GM12878 (cell line): ENCODE measurements around the gene POR. TPM values are rescaled to one million over a fixed set of nuclear protein-coding genes. Genes with fewer than 3 reads are reported as not detected.

Source experiments
- BACH1 ChIP-seq: fragments of 450-650 bp; IDR thresholded peaks from 2 replicates; pipeline ENCODE4 v1.6.1; 2017; ENCODE audit warnings: mild to moderate bottlenecking, borderline replicate concordance
- CREB1 ChIP-seq: IDR thresholded peaks from 2 replicates; pipeline ENCODE4 v1.6.1; 2012; ENCODE audit warnings: low read depth, mild to moderate bottlenecking, inconsistent platforms
- CREM ChIP-seq: IDR thresholded peaks from 2 replicates; pipeline ENCODE4 v1.6.1; 2014; ENCODE audit warnings: antibody characterized with exemption, low read depth
- IKZF1 ChIP-seq: fragments of 450-650 bp; conservative IDR thresholded peaks from 2 replicates; pipeline ENCODE4 v1.6.1; 2017; ENCODE audit warnings: antibody characterized with exemption, mild to moderate bottlenecking
- MEF2B ChIP-seq: fragments of 450-650 bp; IDR thresholded peaks from 2 replicates; pipeline ENCODE4 v1.6.1; 2018; ENCODE audit warnings: mild to moderate bottlenecking, moderate library complexity; ENCODE audit not compliant: partially characterized antibody, poor library complexity, severe bottlenecking
- NFYA ChIP-seq: IDR thresholded peaks from 2 replicates; pipeline ENCODE4 v1.6.1; 2011; ENCODE audit warnings: low read depth, mild to moderate bottlenecking, low read length, improper control_type of control experiment, borderline replicate concordance
- NR2F1 ChIP-seq: fragments of 450-650 bp; conservative IDR thresholded peaks from 2 replicates; pipeline ENCODE4 v1.6.1; 2017; ENCODE audit warnings: mild to moderate bottlenecking
- NRF1 ChIP-seq: conservative IDR thresholded peaks from 2 replicates; pipeline ENCODE4 v1.6.1; 2011; ENCODE audit warnings: mild to moderate bottlenecking, low read depth, low read length, improper control_type of control experiment
- PAX8 ChIP-seq: fragments of 450-650 bp; IDR thresholded peaks from 2 replicates; pipeline ENCODE4 v1.6.1; 2017; ENCODE audit warnings: mild to moderate bottlenecking, moderate library complexity
- POLR2AphosphoS5 ChIP-seq: IDR thresholded peaks from 2 replicates; pipeline ENCODE4 v1.6.1; 2011; ENCODE audit warnings: mild to moderate bottlenecking, low read length, inconsistent platforms
- POU2F2 ChIP-seq: IDR thresholded peaks from 3 replicates; pipeline ENCODE4 v1.6.1; 2011; ENCODE audit warnings: low read depth, mild to moderate bottlenecking, low read length, borderline replicate concordance
- RAD21 ChIP-seq: IDR thresholded peaks from 2 replicates; pipeline ENCODE4 v1.6.1; 2011; ENCODE audit warnings: mild to moderate bottlenecking, low read depth, low read length, moderate library complexity; ENCODE audit not compliant: insufficient read depth
- RCOR1 ChIP-seq: conservative IDR thresholded peaks from 2 replicates; pipeline ENCODE4 v1.6.1; 2012; ENCODE audit warnings: low read depth, low read length, improper control_type of control experiment
- SMAD1 ChIP-seq: fragments of 450-650 bp; IDR thresholded peaks from 2 replicates; pipeline ENCODE4 v1.6.1; 2018; ENCODE audit warnings: mild to moderate bottlenecking, low read depth; ENCODE audit not compliant: partially characterized antibody
- STAT1 ChIP-seq: fragments of 450-650 bp; conservative IDR thresholded peaks from 2 replicates; pipeline ENCODE4 v1.6.1; 2014; ENCODE audit warnings: antibody characterized with exemption, mild to moderate bottlenecking
- STAT3 ChIP-seq: IDR thresholded peaks from 2 replicates; pipeline ENCODE4 v1.6.1; 2011; ENCODE audit warnings: low read depth, low read length, improper control_type of control experiment
- ZNF207 ChIP-seq: fragments of 450-650 bp; IDR thresholded peaks from 2 replicates; pipeline ENCODE4 v1.6.1; 2014; ENCODE audit warnings: antibody characterized with exemption, mild to moderate bottlenecking, borderline replicate concordance
- ZNF217 ChIP-seq: fragments of 450-650 bp; IDR thresholded peaks from 2 replicates; pipeline ENCODE4 v1.6.1; 2017; ENCODE audit warnings: antibody characterized with exemption, mild to moderate bottlenecking
- polyA plus RNA-seq, 11 experiments: library from polyadenylated mRNA; depleted of rRNA in 4 of 11; unstranded in 6 of 11; stranded (reverse) in 5 of 11; fragments of >200 nt; fragmentation: Nextera tagmentation in 4 of 11; fragmentation: Illumina TruSeq in 1 of 11; extraction: Ambion mirVana in 4 of 11; extraction: Trizol in 1 of 11; gene quantifications; 1 replicate in 1 of 11; 2 replicates in 10 of 11; pipeline versions ENCODE4 v1.2.1 to v1.2.3, GENCODE V29; 2011 to 2016; ENCODE audit warnings: inconsistent platforms in 2 of 11, missing spikeins in 2 of 11, low read depth in 1 of 11
- total RNA-seq, 4 experiments: library from RNA; depleted of rRNA in 3 of 4; stranded (reverse); fragments of >200 nt in 3 of 4; fragmentation: Illumina TruSeq in 1 of 4; extraction: Trizol in 1 of 4; gene quantifications; 2 replicates each; pipeline versions ENCODE4 v1.2.1 to v1.2.3, GENCODE V29; 2013 to 2021
- TF ChIP-seq, protein P1 (sequence below): fragments of 450-650 bp; formaldehyde crosslinking; IDR thresholded peaks from 2 replicates; pipeline ENCODE4 v1.4.0; 2020; ENCODE audit warnings: mild to moderate bottlenecking, moderate library complexity
- TF ChIP-seq, protein P2 (sequence below): fragments of 450-650 bp; IDR thresholded peaks from 2 replicates; pipeline ENCODE4 v1.6.1; 2017; ENCODE audit warnings: antibody characterized with exemption, mild to moderate bottlenecking, moderate library complexity
- TF ChIP-seq, protein P3 (sequence below): fragments of 450-650 bp; IDR thresholded peaks from 2 replicates; pipeline ENCODE4 v1.6.1; 2017; ENCODE audit warnings: mild to moderate bottlenecking
- TF ChIP-seq, protein P4 (sequence below): IDR thresholded peaks from 2 replicates; pipeline ENCODE4 v1.6.1; 2011; ENCODE audit warnings: low read depth, mild to moderate bottlenecking, low read length, moderate library complexity, borderline replicate concordance; ENCODE audit errors: extremely low read depth

Gene POR
- total and polyA plus RNA-seq, 10 of the 15 experiments (the other 5 are each of a cell fraction or from before 2014, with no cell fraction given) = 2.2 to 75.8 (median 35.9) TPM

DNA sequence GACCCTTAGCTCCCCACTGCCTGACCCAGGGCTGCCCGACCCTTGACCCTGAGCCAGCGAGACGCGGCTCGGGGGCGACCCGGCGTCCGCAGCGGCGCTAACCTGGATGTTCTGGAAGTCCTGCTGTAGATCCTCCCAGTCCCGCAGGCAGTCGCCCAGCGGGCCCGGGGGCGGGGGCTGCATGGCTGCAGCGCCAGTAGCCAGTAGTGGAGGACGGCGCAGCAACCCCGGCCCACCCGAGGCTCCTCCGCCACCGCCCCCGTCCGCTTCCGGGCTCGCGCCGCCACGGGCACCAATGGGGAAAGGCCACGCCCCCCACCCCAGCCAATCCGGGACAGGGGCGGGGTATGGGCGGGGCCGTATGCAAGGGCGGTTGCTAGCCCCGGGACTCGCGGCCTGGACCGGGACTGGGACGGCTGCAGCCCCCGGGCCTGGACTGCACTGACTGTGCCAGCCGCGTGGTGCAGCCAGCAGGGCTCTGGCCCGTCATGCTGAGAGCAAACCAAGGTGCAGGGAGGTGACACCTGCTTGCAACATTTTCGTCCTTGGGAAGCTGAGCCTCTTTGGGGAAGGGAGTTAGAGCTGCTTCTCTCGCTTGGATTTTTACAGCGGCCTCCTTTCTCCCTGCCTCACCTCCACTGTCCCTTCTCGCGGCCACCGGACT, 79.6 kb downstream of the POR start, which contains the start of gene TMEM120A (continued):
- TF ChIP-seq, protein P1, sequence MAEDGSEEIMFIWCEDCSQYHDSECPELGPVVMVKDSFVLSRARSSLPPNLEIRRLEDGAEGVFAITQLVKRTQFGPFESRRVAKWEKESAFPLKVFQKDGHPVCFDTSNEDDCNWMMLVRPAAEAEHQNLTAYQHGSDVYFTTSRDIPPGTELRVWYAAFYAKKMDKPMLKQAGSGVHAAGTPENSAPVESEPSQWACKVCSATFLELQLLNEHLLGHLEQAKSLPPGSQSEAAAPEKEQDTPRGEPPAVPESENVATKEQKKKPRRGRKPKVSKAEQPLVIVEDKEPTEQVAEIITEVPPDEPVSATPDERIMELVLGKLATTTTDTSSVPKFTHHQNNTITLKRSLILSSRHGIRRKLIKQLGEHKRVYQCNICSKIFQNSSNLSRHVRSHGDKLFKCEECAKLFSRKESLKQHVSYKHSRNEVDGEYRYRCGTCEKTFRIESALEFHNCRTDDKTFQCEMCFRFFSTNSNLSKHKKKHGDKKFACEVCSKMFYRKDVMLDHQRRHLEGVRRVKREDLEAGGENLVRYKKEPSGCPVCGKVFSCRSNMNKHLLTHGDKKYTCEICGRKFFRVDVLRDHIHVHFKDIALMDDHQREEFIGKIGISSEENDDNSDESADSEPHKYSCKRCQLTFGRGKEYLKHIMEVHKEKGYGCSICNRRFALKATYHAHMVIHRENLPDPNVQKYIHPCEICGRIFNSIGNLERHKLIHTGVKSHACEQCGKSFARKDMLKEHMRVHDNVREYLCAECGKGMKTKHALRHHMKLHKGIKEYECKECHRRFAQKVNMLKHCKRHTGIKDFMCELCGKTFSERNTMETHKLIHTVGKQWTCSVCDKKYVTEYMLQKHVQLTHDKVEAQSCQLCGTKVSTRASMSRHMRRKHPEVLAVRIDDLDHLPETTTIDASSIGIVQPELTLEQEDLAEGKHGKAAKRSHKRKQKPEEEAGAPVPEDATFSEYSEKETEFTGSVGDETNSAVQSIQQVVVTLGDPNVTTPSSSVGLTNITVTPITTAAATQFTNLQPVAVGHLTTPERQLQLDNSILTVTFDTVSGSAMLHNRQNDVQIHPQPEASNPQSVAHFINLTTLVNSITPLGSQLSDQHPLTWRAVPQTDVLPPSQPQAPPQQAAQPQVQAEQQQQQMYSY = no peak
- TF ChIP-seq CREB1 (peak; percentile 53; the same call in 1 of the 2 replicates), RCOR1 (no peak), PAX8 (no peak), BACH1 (no peak), ZNF207 (no peak), IKZF1 (0 out of 2 replicates have a peak, but pooled peaks have one; percentile 30), NRF1 (no peak), ZNF217 (no peak), NFYA (no peak), RAD21 (no peak), STAT1 (no peak), POLR2AphosphoS5 (peak; percentile 49; the same call in 1 of the 2 replicates), SMAD1 (no peak), CREM (0 out of 2 replicates have a peak, but pooled peaks have one; percentile 7), MEF2B (no peak), STAT3 (no peak), POU2F2 (peak; percentile 74; the same call in 2 of the 3 replicates), NR2F1 (peak; percentile 96)
- TF ChIP-seq, protein P2, sequence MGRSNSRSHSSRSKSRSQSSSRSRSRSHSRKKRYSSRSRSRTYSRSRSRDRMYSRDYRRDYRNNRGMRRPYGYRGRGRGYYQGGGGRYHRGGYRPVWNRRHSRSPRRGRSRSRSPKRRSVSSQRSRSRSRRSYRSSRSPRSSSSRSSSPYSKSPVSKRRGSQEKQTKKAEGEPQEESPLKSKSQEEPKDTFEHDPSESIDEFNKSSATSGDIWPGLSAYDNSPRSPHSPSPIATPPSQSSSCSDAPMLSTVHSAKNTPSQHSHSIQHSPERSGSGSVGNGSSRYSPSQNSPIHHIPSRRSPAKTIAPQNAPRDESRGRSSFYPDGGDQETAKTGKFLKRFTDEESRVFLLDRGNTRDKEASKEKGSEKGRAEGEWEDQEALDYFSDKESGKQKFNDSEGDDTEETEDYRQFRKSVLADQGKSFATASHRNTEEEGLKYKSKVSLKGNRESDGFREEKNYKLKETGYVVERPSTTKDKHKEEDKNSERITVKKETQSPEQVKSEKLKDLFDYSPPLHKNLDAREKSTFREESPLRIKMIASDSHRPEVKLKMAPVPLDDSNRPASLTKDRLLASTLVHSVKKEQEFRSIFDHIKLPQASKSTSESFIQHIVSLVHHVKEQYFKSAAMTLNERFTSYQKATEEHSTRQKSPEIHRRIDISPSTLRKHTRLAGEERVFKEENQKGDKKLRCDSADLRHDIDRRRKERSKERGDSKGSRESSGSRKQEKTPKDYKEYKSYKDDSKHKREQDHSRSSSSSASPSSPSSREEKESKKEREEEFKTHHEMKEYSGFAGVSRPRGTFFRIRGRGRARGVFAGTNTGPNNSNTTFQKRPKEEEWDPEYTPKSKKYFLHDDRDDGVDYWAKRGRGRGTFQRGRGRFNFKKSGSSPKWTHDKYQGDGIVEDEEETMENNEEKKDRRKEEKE = no peak
- TF ChIP-seq, protein P3, sequence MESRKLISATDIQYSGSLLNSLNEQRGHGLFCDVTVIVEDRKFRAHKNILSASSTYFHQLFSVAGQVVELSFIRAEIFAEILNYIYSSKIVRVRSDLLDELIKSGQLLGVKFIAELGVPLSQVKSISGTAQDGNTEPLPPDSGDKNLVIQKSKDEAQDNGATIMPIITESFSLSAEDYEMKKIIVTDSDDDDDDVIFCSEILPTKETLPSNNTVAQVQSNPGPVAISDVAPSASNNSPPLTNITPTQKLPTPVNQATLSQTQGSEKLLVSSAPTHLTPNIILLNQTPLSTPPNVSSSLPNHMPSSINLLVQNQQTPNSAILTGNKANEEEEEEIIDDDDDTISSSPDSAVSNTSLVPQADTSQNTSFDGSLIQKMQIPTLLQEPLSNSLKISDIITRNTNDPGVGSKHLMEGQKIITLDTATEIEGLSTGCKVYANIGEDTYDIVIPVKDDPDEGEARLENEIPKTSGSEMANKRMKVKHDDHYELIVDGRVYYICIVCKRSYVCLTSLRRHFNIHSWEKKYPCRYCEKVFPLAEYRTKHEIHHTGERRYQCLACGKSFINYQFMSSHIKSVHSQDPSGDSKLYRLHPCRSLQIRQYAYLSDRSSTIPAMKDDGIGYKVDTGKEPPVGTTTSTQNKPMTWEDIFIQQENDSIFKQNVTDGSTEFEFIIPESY = no peak
- TF ChIP-seq, protein P4, sequence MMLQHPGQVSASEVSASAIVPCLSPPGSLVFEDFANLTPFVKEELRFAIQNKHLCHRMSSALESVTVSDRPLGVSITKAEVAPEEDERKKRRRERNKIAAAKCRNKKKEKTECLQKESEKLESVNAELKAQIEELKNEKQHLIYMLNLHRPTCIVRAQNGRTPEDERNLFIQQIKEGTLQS = no peak
